Bone marrow (tissue), 2 donors: ENCODE data around the gene MGAT4C.

ENCODE experiments used
- DNase-seq, 2 donors: peaks; one replicate each; lab custom pipeline; 2025; lab: John Stamatoyannopoulos, UW

MGAT4C gene

GRCh38 chr12:85971800-85972199 is 284.4 kb downstream of the MGAT4C start:
- no peak for DNase-seq

- DNase-seq, result no peak
These were observed 287.6 kb downstream of the MGAT4C start for GRCh38 chr12:85968606-85969005.

- no peak for DNase-seq
These were observed 292.9 kb downstream of the MGAT4C start for GRCh38 chr12:85963326-85963725.

GRCh38 chr12:85956081-85956480 is 300.1 kb downstream of the MGAT4C start:
- DNase-seq, result no peak

GRCh38 chr12:85955127-85955526 is 301.1 kb downstream of the MGAT4C start:
- no peak for DNase-seq

GRCh38 chr12:85951823-85952222 is 304.4 kb downstream of the MGAT4C start:
- no peak for DNase-seq

GRCh38 chr12:85949253-85949652 is 306.9 kb downstream of the MGAT4C start:
- DNase-seq, result no peak

- DNase-seq, result no peak
These were observed 307.9 kb downstream of the MGAT4C start for GRCh38 chr12:85948340-85948739.

- DNase-seq, result no peak
These were observed 308.9 kb downstream of the MGAT4C start for GRCh38 chr12:85947286-85947685.

- DNase-seq, result no peak
These were observed 309.8 kb downstream of the MGAT4C start for GRCh38 chr12:85946375-85946774.

- no peak for DNase-seq
These were observed 329.0 kb downstream of the MGAT4C start for GRCh38 chr12:85927166-85927565.

GRCh38 chr12:85923767-85924331 is 332.3 kb downstream of the MGAT4C start:
- DNase-seq, result no peak

- peak in 1 of 2 donors; percentile 13 for DNase-seq
These were observed 335.8 kb downstream of the MGAT4C start for GRCh38 chr12:85920324-85920947.
